SJSA1 (cell line): ENCODE results near the gene CFAP61. TPM values are rescaled to one million over a fixed set of nuclear protein-coding genes. Genes with fewer than 3 reads are reported as not detected.

Source experiments
- DNase-seq, 2 experiments: peaks; one replicate each; pipeline ENCODE4 v3.0.0-alpha.2; 2015 to 2020; ENCODE audit warnings: low spot score in 2 of 2, low read depth in 1 of 2
- H3K27ac ChIP-seq: fragments of 250-450 bp; sonication (Bioruptor Pico); 2 replicates; pipeline ENCODE4 v1.5.1; 2020; ENCODE audit warnings: mild to moderate bottlenecking, moderate library complexity
- H3K27me3 ChIP-seq: fragments of 250-450 bp; sonication (Bioruptor Pico); replicated peaks from 2 replicates; pipeline ENCODE4 v1.5.1; 2020; ENCODE audit warnings: mild to moderate bottlenecking, moderate library complexity
- H3K36me3 ChIP-seq: fragments of 250-450 bp; sonication (Bioruptor Pico); 2 replicates; pipeline ENCODE4 v1.5.1; 2020; ENCODE audit warnings: mild to moderate bottlenecking
- H3K4me1 ChIP-seq: fragments of 250-450 bp; sonication (Bioruptor Pico); replicated peaks from 2 replicates; pipeline ENCODE4 v1.6.1; 2021; ENCODE audit warnings: mild to moderate bottlenecking
- H3K4me3 ChIP-seq: fragments of 250-450 bp; sonication (Bioruptor Pico); 2 replicates; pipeline ENCODE4 v1.5.1; 2020; ENCODE audit warnings: mild to moderate bottlenecking
- H3K9me3 ChIP-seq: fragments of 250-450 bp; sonication (Bioruptor Pico); replicated peaks from 2 replicates; pipeline ENCODE4 v1.5.1; 2020; ENCODE audit warnings: mild to moderate bottlenecking
- total RNA-seq: library from RNA; depleted of rRNA; stranded (reverse); fragments of >200 nt; shearing (Covaris generic); gene quantifications from 2 replicates; pipeline ENCODE4 v1.2.3, GENCODE V29; 2014

The CFAP61 gene
- total RNA-seq, 1 experiment from 2014 or later: not detected

DNA sequence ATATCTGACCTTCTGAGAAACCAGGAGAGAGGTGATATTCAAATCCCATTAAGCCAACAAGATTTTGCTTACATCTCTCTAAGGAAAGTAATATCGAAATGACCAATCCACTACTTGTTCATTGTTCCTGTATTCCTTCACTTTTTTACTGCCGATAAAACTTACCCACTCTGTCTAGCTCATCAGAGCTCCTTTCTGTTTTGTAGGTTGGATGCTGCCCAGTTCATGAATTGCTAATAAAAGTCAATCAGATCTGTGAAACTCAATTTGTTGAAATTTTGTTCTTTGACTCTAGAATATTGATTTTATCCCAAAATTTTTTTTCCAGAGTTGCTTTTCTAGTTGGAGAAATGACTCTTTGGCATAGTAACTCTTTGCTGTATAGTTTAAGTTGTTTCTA lies 166.7 kb downstream of the CFAP61 start:
- no peaks in the 10 kb centered on the region for H3K4me1 ChIP-seq
- no peaks in the 10 kb centered on the region for H3K9me3 ChIP-seq
- no peak overlapping the region for H3K27ac ChIP-seq
- H3K27me3 ChIP-seq: peaks cover 5% of the 10 kb centered on the region
- no peaks in the 10 kb centered on the region for H3K36me3 ChIP-seq
- no peak for DNase-seq
- no peak overlapping the region for H3K4me3 ChIP-seq

DNA sequence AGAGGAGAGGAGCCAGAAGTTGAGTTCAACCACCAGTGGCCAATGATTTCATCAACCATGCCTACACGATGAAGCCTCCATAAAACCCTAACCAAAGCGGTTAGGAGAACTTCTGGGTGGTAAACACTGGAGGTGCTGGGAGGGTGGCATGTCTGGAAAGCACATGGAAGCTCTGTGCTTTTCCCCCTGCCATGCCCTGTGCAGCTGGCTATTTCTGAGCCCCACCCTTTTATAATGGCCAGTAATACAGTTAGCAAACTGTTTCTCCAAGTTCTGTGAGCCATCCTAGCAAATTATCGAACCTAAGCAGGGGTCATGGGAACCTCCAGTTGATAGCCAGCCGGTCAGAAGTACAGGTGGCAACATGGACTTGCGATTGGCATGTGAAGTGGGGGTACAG lies 167.8 kb downstream of the CFAP61 start:
- no peak overlapping the region for H3K27ac ChIP-seq
- H3K36me3 ChIP-seq: no peaks in the 10 kb centered on the region
- no peaks in the 10 kb centered on the region for H3K9me3 ChIP-seq
- H3K4me3 ChIP-seq: no peak overlapping the region
- H3K27me3 ChIP-seq: peaks cover 8% of the 10 kb centered on the region
- no peak for DNase-seq
- H3K4me1 ChIP-seq: no peaks in the 10 kb centered on the region

DNA sequence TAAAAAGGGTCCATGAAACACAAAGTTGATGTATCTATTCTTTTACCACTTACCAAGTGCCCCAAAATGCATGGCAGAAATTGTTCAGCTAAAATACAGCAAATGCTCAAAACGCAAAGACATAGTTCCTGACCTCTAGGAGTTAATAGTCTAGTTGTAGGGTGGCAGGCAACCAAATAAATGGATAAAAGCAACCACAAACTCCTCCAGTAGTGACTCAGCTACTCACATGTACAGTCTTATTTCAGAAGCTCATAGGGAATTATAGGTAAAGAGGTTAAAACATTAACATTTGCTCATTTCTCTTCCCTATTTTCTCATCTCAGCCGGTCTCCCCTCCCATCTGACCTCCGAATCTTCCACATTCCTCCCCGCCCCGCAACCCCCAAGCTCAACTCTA lies 171.6 kb downstream of the CFAP61 start:
- Histone ChIP-seq H3K27ac (no peak overlapping the region), H3K9me3 (no peaks in the 10 kb centered on the region), H3K36me3 (no peaks in the 10 kb centered on the region), H3K4me3 (no peak overlapping the region), H3K4me1 (no peaks in the 10 kb centered on the region), H3K27me3 (peaks cover 8% of the 10 kb centered on the region)
- no peak for DNase-seq

DNA sequence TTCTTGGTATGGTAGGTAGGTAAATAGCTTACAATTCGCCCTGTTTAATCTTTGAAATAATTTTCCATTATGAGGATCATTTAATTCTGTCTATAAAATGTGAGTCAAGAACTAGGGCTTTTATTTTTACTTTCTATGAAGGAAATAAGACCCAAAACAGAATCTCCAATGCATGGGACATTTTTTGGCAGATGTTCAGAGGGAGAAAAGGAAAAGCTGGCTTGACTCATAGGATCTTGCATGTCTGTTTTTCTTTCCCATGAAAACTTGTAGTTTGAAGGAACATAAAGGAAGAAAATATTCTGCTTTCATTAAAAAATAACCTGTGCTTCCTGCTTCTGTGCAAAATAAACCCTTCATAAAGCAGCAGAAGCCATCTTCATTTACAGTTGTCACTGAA lies 172.5 kb downstream of the CFAP61 start:
- DNase-seq: no peak
- Histone ChIP-seq H3K4me3 (no peak overlapping the region), H3K9me3 (no peaks in the 10 kb centered on the region), H3K27ac (no peak overlapping the region), H3K36me3 (no peaks in the 10 kb centered on the region), H3K4me1 (no peaks in the 10 kb centered on the region), H3K27me3 (peaks cover 8% of the 10 kb centered on the region)

DNA sequence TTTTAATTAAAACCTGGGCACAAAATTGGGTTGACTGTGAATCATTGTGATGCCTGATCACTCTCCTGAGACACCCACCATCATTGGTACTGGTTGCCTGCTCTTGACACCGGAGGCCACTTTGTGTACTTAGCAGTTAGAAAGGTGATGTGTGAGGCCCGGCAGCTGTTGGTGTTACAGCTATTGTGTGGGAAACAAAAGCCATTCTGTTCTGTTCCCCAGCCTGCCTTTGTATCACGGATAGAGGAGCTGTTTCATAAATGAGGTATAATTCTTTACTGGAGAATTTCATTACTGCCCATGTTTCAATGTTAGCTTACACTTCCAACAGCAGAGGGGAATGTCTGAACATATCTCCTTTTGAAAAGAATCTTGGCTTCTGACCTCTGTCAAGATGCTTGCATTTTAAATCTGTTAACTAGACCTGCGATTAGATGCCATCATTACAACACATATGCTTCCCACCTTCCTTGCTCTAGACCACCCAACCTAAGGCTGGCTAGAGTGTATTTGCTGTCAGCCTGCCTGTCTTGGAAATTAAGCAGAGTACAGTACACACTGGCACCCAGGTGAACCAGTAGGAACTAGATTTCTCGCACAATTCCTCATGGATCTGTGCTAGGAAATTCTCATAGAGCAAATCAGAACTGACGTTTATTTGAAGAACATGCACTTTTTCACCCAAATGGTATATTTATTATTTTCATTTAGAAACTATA lies 173.2 kb downstream of the CFAP61 start:
- DNase-seq: no peak
- Histone ChIP-seq H3K4me1 (no peaks in the 10 kb centered on the region), H3K27ac (no peak overlapping the region)

DNA sequence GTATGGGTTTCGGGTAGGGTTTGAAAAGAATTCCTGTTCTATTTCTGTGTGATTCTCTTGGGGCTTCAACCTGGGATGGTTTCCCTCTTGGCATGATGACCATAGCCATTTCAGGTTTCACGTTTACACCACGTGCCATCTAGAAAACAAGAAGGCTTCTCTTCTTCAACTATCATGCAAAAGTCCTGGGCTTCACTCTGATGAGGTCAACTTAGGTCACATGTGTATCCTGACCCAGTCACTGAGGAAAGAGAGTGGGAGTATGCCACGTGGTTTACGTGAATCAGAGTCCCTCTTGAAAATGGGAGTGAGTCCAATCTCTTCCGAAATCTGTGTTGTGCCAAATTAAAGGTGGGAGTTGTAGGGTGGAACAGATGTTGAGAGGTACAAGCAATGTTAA lies 174.2 kb downstream of the CFAP61 start:
- Histone ChIP-seq H3K4me3 (no peak overlapping the region), H3K9me3 (no peaks in the 10 kb centered on the region), H3K36me3 (no peaks in the 10 kb centered on the region), H3K27ac (no peak overlapping the region), H3K27me3 (peaks cover 17% of the 10 kb centered on the region), H3K4me1 (no peaks in the 10 kb centered on the region)
- no peak for DNase-seq

More for the DNA sequence above, 173.2 kb downstream of the CFAP61 start:
- no peaks in the 10 kb centered on the region for H3K36me3 ChIP-seq
- peaks cover 13% of the 10 kb centered on the region for H3K27me3 ChIP-seq
- H3K9me3 ChIP-seq: no peaks in the 10 kb centered on the region
- H3K4me3 ChIP-seq: no peak overlapping the region

DNA sequence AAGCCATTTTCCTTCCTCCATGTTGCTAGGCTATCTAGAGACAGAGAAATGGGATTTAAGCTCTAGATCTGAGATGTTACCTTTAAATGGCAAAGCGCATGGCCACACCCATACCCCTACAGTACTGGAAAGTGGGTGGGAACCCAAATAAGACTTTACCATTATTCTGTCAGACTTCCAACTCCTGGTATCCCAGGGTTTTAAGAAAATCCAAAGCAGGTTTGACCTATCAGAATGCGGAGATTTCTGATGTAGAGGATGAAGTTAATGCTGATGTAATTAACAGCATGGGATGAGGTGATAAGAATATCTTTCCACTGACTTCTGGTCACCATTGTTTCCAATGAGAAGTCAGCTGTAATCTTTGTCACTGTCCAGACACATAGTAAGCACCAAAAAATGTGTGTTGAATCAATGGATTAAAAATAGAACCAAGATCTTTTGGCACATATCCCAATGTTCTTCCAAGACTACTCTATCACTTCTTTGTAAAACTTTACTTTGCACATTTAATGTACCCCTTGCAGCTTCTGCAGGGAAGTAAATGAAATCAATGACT lies 174.8 kb downstream of the CFAP61 start:
- no peaks in the 10 kb centered on the region for H3K9me3 ChIP-seq
- no peaks in the 10 kb centered on the region for H3K4me1 ChIP-seq
- H3K27ac ChIP-seq: no peak overlapping the region
- no peak for DNase-seq
- peaks cover 22% of the 10 kb centered on the region for H3K27me3 ChIP-seq
- H3K4me3 ChIP-seq: no peak overlapping the region
- H3K36me3 ChIP-seq: no peaks in the 10 kb centered on the region

DNA sequence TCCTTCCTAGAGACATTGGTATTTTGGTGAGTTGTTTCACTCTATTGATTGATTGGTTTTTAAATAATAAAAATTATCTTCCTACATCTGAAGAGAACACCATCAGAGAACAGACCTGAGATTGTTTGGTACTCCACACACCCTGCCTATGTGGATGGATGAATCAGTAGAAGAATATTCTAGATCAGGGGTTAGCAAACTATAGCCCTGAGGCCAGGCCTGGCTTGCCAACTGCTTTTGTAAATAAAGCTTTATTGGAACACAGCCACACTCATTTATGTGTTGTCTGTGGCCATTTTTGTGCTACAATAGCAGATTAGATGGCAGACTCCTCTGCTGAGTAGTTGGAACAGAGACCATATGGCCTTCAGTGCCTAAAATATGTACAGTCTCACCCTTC lies 176.0 kb downstream of the CFAP61 start:
- H3K4me3 ChIP-seq: no peak overlapping the region
- peaks cover 28% of the 10 kb centered on the region; the same call in 1 of the 2 replicates for H3K27me3 ChIP-seq
- no peaks in the 10 kb centered on the region for H3K4me1 ChIP-seq
- H3K9me3 ChIP-seq: no peaks in the 10 kb centered on the region
- no peak overlapping the region for H3K27ac ChIP-seq
- DNase-seq: no peak
- no peaks in the 10 kb centered on the region for H3K36me3 ChIP-seq

DNA sequence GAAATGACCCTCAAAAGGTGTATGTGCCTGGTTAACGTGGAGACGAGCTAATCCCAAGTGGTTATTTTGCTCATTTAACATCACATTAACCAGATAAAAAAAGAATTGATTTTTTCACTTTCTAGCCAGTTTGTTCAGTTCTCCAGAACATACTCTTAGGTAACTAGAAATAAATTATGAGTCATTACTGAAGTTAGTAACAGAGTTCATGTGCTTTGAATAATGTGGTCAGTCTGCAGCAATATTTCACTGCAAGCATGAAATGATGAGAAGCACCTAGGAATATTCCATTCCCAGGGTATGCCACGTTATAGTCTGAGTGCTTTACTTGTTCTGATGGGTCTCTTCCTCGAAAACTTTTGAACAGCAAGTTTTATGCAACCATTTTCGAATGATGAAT lies 177.3 kb downstream of the CFAP61 start:
- H3K4me1 ChIP-seq: no peaks in the 10 kb centered on the region
- no peaks in the 10 kb centered on the region for H3K9me3 ChIP-seq
- peaks cover 23% of the 10 kb centered on the region; the same call in 1 of the 2 replicates for H3K27me3 ChIP-seq
- no peak for DNase-seq
- no peak overlapping the region for H3K4me3 ChIP-seq
- H3K36me3 ChIP-seq: no peaks in the 10 kb centered on the region
- no peak overlapping the region for H3K27ac ChIP-seq

DNA sequence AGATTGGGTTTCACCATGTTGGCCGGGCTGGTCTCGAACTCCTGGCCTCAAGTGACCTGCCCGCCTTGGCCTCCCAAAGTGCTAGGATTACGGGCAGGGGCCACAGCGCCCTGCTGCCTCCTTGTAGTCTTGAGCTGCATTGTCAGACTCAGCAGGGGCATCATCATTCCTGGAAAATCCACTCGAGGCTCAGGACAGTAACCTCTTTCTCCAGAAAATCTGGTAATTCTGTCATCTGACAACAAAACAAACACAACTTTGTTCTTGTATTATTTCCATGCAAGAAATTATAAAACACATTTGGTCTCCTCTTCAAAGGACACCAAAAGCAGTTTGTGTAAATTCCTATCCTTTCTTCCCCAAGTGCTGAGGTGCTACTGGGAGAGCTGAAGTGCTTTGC lies 178.4 kb downstream of the CFAP61 start:
- DNase-seq: no peak
- Histone ChIP-seq H3K36me3 (no peaks in the 10 kb centered on the region), H3K9me3 (no peaks in the 10 kb centered on the region), H3K4me3 (no peak overlapping the region), H3K27me3 (peaks cover 23% of the 10 kb centered on the region; the same call in 1 of the 2 replicates), H3K27ac (no peak overlapping the region), H3K4me1 (no peaks in the 10 kb centered on the region)

DNA sequence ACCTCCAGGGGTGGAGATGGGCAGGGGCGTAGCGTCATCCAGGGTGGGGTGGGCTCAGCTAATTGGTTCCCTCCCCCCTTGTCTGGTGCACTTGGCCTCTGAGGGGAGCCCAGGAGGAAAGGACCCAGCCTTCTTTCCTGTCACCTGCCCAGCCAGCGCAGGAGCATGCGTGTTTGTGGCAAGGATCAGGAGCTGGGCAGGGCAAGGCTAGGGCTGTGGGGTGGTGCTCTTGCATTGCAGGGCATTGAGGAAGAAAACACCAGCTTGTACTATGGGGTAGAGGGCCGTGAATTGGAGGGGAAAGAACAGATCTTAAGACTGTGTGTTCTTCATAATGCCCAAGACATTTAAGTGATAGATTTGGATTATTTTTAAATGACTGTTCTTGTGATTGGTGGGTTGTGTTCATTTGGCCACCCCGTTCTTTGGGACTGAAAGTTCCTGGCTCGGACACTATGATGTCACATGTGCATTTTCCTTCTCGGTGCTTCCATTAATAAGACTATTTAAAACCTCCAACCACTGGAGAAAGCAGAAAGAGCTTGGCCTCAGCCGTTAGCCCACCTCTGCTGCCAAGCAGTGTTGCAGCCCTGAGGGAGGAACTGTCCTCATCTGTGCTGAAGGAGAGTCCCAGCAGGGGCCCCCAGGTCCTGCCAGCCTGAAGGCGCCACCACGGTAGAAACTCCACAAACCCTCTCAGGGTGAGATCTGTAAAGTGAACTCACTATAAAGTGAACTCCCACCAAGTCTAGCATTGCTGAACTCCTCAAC lies 179.4 kb downstream of the CFAP61 start:
- Histone ChIP-seq H3K27me3 (peaks cover 23% of the 10 kb centered on the region; the same call in 1 of the 2 replicates), H3K9me3 (no peaks in the 10 kb centered on the region), H3K27ac (no peak overlapping the region), H3K4me3 (no peak overlapping the region), H3K36me3 (no peaks in the 10 kb centered on the region), H3K4me1 (no peaks in the 10 kb centered on the region)
- no peak for DNase-seq

DNA sequence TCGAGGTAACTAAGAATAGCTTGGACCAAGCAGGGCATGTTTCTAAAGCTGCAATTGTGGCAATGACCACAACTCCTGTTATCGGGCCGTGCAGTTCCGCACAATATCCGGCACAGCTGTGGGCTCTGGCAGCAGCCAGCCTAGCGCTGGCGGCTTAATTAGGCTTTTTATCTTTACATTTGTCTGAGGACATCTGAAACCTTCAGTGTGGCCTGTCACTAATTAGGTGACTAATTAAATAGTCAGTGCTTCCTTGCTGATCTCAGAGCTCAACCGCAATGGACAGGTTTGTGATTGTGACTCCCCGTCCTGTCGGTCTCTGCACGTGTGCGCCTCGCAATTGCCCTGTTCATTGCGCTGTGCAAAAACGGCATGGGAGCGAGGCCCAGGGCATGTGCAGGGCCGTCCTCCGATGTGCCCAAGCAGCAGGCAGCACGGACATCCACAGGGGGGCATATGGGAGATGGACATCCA lies 180.7 kb downstream of the CFAP61 start:
- no peak for DNase-seq
- H3K27ac ChIP-seq: no peak overlapping the region
- no peaks in the 10 kb centered on the region for H3K9me3 ChIP-seq
- H3K4me1 ChIP-seq: no peaks in the 10 kb centered on the region
- no peak overlapping the region for H3K4me3 ChIP-seq
- H3K36me3 ChIP-seq: no peaks in the 10 kb centered on the region
- H3K27me3 ChIP-seq: peaks cover 23% of the 10 kb centered on the region; the same call in 1 of the 2 replicates

DNA sequence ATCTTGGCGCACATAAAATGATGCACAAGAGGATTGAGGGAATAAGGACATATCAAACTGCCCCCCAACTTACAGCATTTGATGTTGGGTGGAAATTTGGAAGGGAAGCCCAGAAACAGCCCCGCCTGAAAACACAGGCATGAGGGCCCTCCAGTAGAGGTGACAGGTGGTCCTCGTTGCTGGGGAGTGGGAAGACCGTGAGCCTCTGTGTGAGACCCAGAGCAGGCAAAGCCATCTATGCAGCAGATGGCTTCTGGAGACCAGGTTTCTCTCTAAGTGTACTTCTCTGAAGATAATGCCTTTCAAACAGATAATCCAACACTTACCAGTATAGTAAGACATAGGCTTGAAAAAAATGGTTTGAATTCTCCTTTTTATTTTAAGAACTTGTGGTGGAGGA lies 183.3 kb downstream of the CFAP61 start:
- Histone ChIP-seq H3K36me3 (no peaks in the 10 kb centered on the region), H3K4me1 (no peaks in the 10 kb centered on the region), H3K4me3 (no peak overlapping the region), H3K27me3 (peaks cover 25% of the 10 kb centered on the region), H3K27ac (no peak overlapping the region), H3K9me3 (no peaks in the 10 kb centered on the region)
- no peak for DNase-seq
